IPS-11a (cell line): Measurements from ENCODE around the gene FLT3.
A peak's percentile ranks its signal among the peaks of the same experiment; 100 is the strongest.
"Not testable (repeated sequence)": the region's sequence is repeated elsewhere in the genome, so short reads cannot be mapped to it uniquely, and the experiment has no call there.

Experiments used
- H3K4me3 ChIP-seq: one replicate; pipeline ENCODE4 v1.5.1; 2013; ENCODE audit warnings: low read depth, low read length, control low read depth

Gene FLT3

GRCh38 chr13:27975564-27976361, 124.6 kb downstream of the FLT3 start:
- H3K4me3 ChIP-seq: no peak overlapping the region

- H3K4me3 ChIP-seq: no peak overlapping the region
These were observed 126.3 kb downstream of the FLT3 start for GRCh38 chr13:27973961-27974662.

DNA sequence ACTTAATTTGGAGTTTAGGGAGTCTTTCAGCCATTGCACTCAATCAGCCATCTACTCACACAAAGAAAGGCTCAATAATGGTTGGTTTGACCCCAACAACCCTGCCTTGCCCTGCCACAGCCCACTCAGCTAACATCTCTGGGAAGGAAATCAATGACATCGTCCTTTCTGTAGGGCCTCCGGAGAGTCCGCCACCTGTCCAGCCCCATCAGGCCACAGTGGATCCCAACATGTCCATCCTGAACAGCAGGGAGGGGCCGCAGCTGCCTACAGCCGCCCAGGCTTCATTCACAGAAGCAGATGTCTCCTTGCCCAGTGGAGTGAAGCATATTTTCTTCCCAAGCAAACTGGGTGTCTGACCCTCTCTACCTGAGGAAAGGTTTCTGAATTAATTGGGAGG, 127.1 kb downstream of the FLT3 start:
- H3K4me3 ChIP-seq: no peak overlapping the region

DNA sequence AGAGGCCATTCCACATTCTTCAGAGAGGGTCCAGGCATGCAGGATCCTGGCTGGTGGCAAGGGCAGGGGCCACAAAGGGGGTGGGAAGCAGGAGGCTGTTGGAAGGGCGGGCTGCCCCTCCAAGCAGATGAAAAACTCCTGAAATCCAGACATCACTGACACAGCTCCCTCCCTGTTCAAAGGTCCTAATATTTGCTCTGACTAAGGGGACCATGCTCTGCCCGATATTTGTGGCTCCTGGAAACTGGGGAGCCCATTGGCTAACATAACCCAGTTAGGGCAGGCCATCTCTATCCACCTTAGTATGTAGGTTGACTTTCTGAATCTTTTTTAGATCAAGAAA, 127.9 kb downstream of the FLT3 start:
- no peak overlapping the region for H3K4me3 ChIP-seq

GRCh38 chr13:27971776-27972477, 128.4 kb downstream of the FLT3 start:
- no peak overlapping the region for H3K4me3 ChIP-seq

DNA sequence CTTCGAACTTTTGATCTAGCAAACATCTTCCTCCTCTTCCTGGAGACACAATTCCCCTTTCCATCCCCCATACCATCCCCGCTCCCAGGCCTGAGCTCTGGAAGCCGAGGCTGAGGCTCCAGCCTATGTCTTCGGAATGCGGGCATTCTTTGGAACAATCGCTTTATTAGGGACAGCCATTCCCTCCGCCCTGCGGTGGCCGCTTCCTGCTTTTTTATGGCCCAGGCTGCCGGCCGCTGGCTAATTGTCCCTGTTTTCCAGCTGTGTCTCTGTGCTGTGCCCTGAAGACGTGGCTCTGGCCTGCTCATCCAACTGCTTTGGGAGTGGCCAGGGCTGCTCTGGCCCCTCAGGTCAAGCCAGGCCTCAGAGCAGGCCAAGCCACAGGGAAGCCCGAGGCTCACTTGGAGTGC, 129.1 kb downstream of the FLT3 start:
- no peak overlapping the region for H3K4me3 ChIP-seq

GRCh38 chr13:27970382-27971235, 129.8 kb downstream of the FLT3 start:
- H3K4me3 ChIP-seq: no peak overlapping the region

DNA sequence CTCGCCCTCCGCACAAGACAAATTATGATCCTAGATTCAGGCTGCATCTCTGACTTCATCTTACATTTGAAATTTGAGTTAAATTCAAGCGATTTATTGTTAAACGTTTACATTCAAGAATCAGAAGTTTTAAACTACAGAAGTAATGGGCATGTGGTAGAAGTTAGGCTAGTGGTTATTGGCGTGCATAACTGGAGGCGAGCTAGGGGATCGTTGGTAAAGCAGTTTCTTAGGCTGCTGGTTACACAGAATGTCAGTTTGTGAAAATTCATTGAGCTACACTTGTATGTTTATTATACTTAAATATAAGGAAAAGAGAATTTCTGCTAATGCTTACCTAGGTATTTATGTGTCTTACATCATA, 130.5 kb downstream of the FLT3 start:
- no peak overlapping the region for H3K4me3 ChIP-seq

DNA sequence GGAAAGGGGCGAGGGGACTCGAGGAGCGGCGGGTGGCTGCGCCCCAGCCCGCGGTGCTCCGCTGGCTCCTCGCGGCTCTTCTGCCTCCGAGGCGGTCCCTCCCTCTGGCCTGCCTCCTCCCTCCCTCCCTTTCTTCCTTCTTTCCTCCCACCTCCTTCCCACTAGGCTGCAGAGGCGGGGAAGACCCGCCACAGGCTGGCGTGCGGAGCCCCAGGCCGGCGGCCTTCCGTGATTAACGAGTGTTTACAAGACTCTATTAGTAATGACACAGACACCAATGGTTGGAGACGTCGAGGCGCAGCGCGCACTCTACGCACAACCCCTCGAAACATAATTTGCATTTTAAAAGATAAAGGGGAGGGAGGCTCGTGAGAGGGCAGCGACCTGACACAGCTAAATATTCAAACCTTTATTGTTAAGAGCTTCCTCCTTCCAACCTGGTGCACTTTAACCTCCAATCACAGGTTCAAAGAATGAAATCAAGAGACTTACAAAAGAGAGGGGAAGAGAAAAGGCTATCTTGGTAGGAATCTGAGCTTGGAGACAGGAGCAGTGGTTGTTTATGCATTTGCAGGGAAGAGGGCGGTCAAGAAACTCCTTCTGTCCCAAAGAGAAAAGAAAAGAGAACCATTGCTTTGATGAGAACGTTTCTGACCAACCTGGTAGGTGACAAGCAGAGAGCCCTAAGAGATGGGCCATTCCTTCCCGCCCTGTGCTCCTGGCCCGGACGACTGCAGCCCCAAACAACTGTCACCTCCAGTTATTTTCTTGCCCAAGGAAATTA, 131.1 kb downstream of the FLT3 start, which contains the start of gene CDX2:
Gene CDX2 (minus strand): TSS at position 234 of the 784 bp plus-strand sequence. CDS start 309 bp downstream, outside the sequence.
- H3K4me3 ChIP-seq: peak within 1 kb of the TSS; percentile 17

DNA sequence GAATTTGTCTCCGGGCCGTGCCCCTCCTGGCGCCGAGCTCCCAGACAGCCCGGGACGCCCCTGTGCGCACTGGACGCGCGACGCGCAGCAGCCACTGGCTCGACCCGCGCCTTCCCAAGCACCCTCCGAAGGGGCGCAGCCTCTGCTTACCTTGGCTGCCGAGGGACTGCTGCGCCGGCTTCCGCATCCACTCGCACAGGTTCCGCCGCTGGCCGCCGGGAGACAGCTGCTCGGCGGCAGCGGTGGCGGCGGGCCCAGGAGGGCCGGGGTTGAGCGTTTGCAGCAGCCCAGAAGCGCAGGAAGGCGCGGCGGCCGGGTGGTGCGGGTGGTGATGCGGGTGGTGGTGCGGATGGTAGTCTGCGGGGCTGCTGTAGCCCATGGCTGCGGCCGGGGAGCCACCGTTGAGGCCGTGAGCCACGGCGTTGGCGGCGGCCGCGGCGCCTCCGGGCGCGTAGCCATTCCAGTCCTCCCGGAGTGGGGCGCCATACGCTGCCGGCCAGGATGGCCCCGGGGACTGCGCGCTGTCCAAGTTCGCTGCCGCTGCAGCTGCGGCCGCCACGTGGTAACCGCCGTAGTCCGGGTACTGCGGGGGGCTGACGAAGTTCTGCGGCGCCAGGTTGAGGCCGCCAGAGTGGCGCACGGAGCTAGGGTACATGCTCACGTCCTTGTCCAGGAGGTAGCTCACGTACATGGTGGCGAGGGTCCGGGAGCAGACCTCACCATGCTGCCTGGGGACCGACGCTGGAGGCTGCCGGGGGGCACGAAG, 131.9 kb downstream of the FLT3 start:
- peak overlapping the region; percentile 17 for H3K4me3 ChIP-seq

DNA sequence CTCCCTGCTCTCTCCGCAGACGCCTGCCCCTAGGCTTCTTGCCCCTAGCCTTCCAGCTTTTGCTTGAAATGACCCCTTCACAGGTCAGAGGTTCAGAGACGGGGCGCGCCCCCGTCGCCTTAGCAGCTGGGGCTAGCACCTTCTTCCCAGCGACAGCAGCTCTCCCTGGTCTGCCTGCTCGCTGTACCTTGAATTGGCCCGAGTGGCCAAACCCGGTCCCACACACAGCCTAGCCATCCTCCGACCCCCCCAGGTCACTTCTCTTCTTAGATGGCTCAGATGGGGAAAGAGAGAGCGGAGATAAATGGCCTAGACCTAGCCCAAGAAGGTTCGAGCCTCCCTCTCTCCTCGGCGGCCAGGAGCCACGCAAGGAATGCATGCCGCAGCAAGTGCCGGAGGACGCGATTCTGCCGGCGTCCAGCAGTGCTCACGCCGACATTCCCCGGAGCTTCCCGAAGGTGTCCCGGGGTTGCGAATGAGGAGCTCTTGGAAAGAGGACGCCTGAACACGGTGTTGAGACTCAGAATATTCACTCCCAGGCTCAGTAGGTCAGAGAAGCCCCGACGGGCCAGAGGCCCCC, 132.6 kb downstream of the FLT3 start:
- H3K4me3 ChIP-seq: no peak overlapping the region

- H3K4me3 ChIP-seq: no peak overlapping the region
These were observed 133.1 kb downstream of the FLT3 start for GRCh38 chr13:27967203-27967735.

GRCh38 chr13:27966641-27967202, 133.7 kb downstream of the FLT3 start:
- no peak overlapping the region for H3K4me3 ChIP-seq

DNA sequence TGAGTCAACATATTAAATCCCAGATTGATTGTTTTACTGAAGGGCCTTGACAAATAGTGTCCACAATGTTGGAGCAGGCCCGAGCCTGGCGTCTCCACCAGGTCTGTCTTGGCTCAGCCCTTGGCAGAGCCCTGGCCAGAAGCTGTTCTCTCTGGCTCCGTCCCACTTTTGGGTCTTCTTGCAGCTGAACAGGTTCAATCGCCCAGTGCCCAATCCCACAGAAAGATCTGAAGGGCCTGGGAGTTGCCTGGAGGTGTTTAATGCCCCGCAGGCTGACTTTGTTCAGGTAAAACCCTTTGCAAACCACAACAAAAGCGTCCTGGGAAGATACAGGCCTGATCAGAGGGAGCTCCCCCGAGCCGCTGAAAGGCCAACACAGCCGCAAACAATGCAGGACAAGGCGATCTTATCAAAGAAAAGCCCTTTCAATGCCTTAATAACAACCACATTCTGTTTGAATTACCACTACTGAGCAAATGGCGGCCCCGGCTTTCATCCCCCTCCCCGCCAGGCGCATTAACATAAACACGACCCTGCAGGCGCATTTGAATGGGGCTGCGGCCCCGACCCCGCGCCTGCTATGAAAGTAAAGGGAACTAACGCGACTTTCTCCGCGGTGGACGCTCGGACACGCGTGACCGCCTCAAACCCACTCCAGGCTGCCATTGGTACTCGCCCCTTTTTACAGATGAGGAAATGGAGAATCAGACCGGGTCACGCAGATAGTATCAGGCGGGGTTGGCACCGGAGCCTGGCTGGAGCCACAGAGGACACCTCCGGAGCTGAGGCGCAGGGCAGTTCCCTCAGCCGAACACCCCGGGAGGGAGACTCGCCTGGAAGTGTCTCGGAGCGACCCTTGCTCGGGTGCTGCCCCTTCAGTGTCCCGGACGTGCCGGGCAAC, 134.4 kb downstream of the FLT3 start:
- H3K4me3 ChIP-seq: no peak overlapping the region

GRCh38 chr13:27965343-27965739, 135.0 kb downstream of the FLT3 start:
- H3K4me3 ChIP-seq: no peak overlapping the region

- H3K4me3 ChIP-seq: no peak overlapping the region
These were observed 135.5 kb downstream of the FLT3 start for GRCh38 chr13:27964741-27965323.

- not testable (repeated sequence) for H3K4me3 ChIP-seq
These were observed 136.2 kb downstream of the FLT3 start for GRCh38 chr13:27964206-27964605.
